K562 (cell line): ENCODE data around the gene SYVN1. TPM values are rescaled to one million over a fixed set of nuclear protein-coding genes. Genes with fewer than 3 reads are reported as not detected.

Source experiments
- EGR1 ChIP-seq: fragments of 450-650 bp; conservative IDR thresholded peaks from 2 replicates; pipeline ENCODE4 v1.6.1; 2017; ENCODE audit warnings: mild to moderate bottlenecking
- FOXJ2 ChIP-seq: fragments of 200-800 bp; sonication (Bioruptor generic); IDR thresholded peaks from 2 replicates; pipeline ENCODE4 v1.6.1; 2016; ENCODE audit warnings: missing genetic modification characterization, missing compliant biosample characterization
- FOXJ3 ChIP-seq: sonication (generic); formaldehyde crosslinking; IDR thresholded peaks from 2 replicates; pipeline ENCODE4 v1.4.0; 2020; ENCODE audit warnings: mild to moderate bottlenecking, missing genetic modification reagents
- HDAC8 ChIP-seq: fragments of 450-650 bp; IDR thresholded peaks from 2 replicates; pipeline ENCODE4 v1.6.1; 2016; ENCODE audit warnings: mild to moderate bottlenecking, missing genetic modification characterization, moderate library complexity, missing compliant biosample characterization
- HSF4 ChIP-seq: fragments of 250-450 bp; sonication (Bioruptor Pico); IDR thresholded peaks from 2 replicates; pipeline ENCODE4 v2.1.2; 2022; ENCODE audit warnings: mild to moderate bottlenecking, moderate library complexity, borderline replicate concordance
- JUN ChIP-seq, 2 experiments: sonication (generic) in 1 of 2; formaldehyde crosslinking in 1 of 2; IDR thresholded peaks; 2 replicates each; pipeline versions ENCODE4 v1.6.1 to v1.8.0; 2012 to 2022; ENCODE audit warnings: borderline replicate concordance in 2 of 2, mild to moderate bottlenecking in 2 of 2, improper control_type of control experiment in 1 of 2, low read depth in 1 of 2, low read length in 1 of 2, missing genetic modification reagents in 1 of 2
- MCM5 ChIP-seq: fragments of 450-650 bp; IDR thresholded peaks from 2 replicates; pipeline ENCODE4 v1.6.1; 2016; ENCODE audit warnings: low read depth
- NCOA2 ChIP-seq, 2 experiments: fragments of 450-650 bp; IDR thresholded peaks; 2 replicates each; pipeline ENCODE4 v1.6.1; 2018; ENCODE audit warnings: mild to moderate bottlenecking in 2 of 2, moderate library complexity in 1 of 2; ENCODE audit not compliant: partially characterized antibody in 2 of 2
- NCOR1 ChIP-seq: fragments of 450-650 bp; IDR thresholded peaks from 2 replicates; pipeline ENCODE4 v1.6.1; 2016; ENCODE audit warnings: mild to moderate bottlenecking, moderate library complexity
- POLR2H ChIP-seq: IDR thresholded peaks from 2 replicates; pipeline ENCODE4 v1.6.1; 2016; ENCODE audit warnings: missing genetic modification characterization, low read depth, mild to moderate bottlenecking, control low read depth, missing compliant biosample characterization, moderate library complexity
- POLR3A ChIP-seq: IDR thresholded peaks from 2 replicates; pipeline ENCODE4 v1.6.1; 2011; ENCODE audit warnings: borderline replicate concordance, mild to moderate bottlenecking, moderate library complexity; ENCODE audit not compliant: insufficient read length, insufficient read depth; ENCODE audit errors: extremely low read depth
- PYGO2 ChIP-seq: fragments of 450-650 bp; IDR thresholded peaks from 2 replicates; pipeline ENCODE4 v1.6.1; 2016; ENCODE audit warnings: mild to moderate bottlenecking, missing genetic modification characterization, moderate library complexity, missing compliant biosample characterization
- SREBF2 ChIP-seq: sonication (generic); formaldehyde crosslinking; IDR thresholded peaks from 2 replicates; pipeline ENCODE4 v1.4.0; 2020; ENCODE audit warnings: mild to moderate bottlenecking, missing genetic modification reagents
- ZKSCAN8 ChIP-seq: fragments of 200-800 bp; sonication (Bioruptor generic); IDR thresholded peaks from 2 replicates; pipeline ENCODE4 v1.6.1; 2016; ENCODE audit warnings: missing genetic modification characterization, missing compliant biosample characterization
- polyA plus RNA-seq, 8 experiments: library from polyadenylated mRNA; depleted of rRNA in 4 of 8; stranded (reverse) in 5 of 8; unstranded in 3 of 8; fragments of >200 nt; fragmentation: Nextera tagmentation in 2 of 8; fragmentation: Illumina TruSeq in 1 of 8; extraction: Ambion mirVana in 2 of 8; extraction: Trizol in 1 of 8; gene quantifications; 2 replicates each; pipeline versions ENCODE4 v1.2.1 to v1.2.3, GENCODE V29; 2011 to 2014; ENCODE audit warnings: inconsistent platforms in 1 of 8, missing spikeins in 1 of 8
- total RNA-seq, 7 experiments: library from RNA; depleted of rRNA in 6 of 7; stranded (reverse); fragments of >200 nt in 6 of 7; fragmentation: Illumina TruSeq in 2 of 7; extraction: Trizol in 2 of 7; gene quantifications; 2 replicates each; pipeline versions ENCODE4 v1.2.1 to v1.2.3, GENCODE V29; 2011 to 2021; ENCODE audit warnings: low replicate concordance in 1 of 7
- TF ChIP-seq, protein P1 (sequence below): sonication (generic); formaldehyde crosslinking; IDR thresholded peaks from 2 replicates; pipeline ENCODE4 v1.8.0; 2022; ENCODE audit warnings: missing genetic modification reagents, mild to moderate bottlenecking, moderate library complexity, borderline replicate concordance
- TF ChIP-seq, protein P2 (sequence below): sonication (generic); formaldehyde crosslinking; IDR thresholded peaks from 2 replicates; pipeline ENCODE4 v1.8.0; 2022; ENCODE audit warnings: mild to moderate bottlenecking, missing genetic modification reagents
- TF ChIP-seq, protein P3 (sequence below): fragments of 150-350 bp; conservative IDR thresholded peaks from 2 replicates; pipeline ENCODE4 v1.6.1; 2014; ENCODE audit warnings: low read length
- TF ChIP-seq, protein P4 (sequence below): fragments of 450-650 bp; IDR thresholded peaks from 2 replicates; pipeline ENCODE4 v1.6.1; 2017; ENCODE audit warnings: antibody characterized with exemption
- TF ChIP-seq, protein P5 (sequence below): fragments of 250-450 bp; sonication (Bioruptor Pico); IDR thresholded peaks from 2 replicates; pipeline ENCODE4 v1.8.0; 2022; ENCODE audit warnings: inconsistent platforms, mild to moderate bottlenecking, moderate library complexity, borderline replicate concordance

The SYVN1 gene
- total and polyA plus RNA-seq, 9 of the 15 experiments (the other 6 are each of a cell fraction or from before 2014, with no cell fraction given): 0.41 to 47.4 (median 9.9) TPM

DNA sequence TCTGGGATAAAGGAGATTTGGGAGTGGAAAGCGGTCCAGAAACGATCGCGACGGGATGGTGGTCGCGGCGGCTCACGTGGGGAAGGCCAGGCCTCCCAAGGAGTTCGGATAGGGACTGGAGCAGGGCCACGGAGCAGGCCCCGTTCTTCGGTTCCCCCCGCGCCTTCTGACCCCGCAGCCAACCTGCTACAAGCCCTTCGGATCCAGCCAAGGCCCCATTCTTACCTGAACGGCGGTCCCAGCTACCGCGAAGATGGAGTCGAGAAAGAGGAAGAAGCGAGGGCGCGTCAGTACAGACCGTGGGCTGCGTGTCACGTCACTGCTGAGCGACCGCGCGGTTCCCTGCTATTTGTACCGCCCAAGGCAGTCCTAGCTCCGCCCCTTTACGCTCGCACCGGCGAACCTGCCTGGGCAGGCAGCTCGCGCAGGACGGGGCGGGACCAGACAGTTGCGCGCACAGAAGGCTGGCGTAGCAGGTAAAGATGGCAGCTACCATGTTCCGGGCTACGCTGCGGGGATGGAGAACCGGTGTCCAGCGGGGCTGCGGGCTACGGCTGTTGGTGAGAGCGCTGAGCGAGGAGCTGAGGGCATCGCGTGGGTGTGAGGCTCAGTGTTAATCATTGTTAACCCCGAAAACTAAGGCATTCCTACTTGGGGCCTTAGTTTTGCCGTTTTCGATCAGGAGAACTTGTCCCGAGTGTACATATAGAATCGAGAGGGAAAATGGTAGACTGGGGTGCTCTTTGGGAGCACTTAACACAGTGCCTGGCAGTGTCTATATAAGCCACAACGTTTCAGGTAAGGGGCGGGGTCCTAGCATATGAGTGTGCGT is 12.2 kb downstream of the SYVN1 start, which contains the start of the genes FAU and MRPL49 (continued):
- TF ChIP-seq PYGO2: no peak
- TF ChIP-seq JUN (IDR thresholded peaks at IDR 0.05; ENCODE audit: borderline replicate concordance, low read depth, low read length): peak; percentile 53; the same call in 1 of the 2 replicates
- no peak for TF ChIP-seq JUN (CRISPR knock-in tag; IDR thresholded peaks at IDR 0.05; ENCODE audit: borderline replicate concordance)
- no peak for TF ChIP-seq MCM5
- no peak for TF ChIP-seq POLR3A
- TF ChIP-seq EGR1: peak; percentile 66
- TF ChIP-seq, protein P1, sequence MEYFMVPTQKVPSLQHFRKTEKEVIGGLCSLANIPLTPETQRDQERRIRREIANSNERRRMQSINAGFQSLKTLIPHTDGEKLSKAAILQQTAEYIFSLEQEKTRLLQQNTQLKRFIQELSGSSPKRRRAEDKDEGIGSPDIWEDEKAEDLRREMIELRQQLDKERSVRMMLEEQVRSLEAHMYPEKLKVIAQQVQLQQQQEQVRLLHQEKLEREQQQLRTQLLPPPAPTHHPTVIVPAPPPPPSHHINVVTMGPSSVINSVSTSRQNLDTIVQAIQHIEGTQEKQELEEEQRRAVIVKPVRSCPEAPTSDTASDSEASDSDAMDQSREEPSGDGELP: peak; percentile 84
- no peak for TF ChIP-seq ZKSCAN8 (CRISPR knock-in tag)
- no peak for TF ChIP-seq FOXJ3
- TF ChIP-seq FOXJ2 (tag): no peak
- TF ChIP-seq, protein P2, sequence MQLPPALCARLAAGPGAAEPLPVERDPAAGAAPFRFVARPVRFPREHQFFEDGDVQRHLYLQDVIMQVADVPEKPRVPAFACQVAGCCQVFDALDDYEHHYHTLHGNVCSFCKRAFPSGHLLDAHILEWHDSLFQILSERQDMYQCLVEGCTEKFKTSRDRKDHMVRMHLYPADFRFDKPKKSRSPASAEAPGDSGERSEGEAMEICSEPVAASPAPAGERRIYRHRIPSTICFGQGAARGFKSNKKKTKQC (CRISPR knock-in tag): 0 out of 2 replicates have a peak, but pooled peaks have one; percentile 19
- TF ChIP-seq, protein P3, sequence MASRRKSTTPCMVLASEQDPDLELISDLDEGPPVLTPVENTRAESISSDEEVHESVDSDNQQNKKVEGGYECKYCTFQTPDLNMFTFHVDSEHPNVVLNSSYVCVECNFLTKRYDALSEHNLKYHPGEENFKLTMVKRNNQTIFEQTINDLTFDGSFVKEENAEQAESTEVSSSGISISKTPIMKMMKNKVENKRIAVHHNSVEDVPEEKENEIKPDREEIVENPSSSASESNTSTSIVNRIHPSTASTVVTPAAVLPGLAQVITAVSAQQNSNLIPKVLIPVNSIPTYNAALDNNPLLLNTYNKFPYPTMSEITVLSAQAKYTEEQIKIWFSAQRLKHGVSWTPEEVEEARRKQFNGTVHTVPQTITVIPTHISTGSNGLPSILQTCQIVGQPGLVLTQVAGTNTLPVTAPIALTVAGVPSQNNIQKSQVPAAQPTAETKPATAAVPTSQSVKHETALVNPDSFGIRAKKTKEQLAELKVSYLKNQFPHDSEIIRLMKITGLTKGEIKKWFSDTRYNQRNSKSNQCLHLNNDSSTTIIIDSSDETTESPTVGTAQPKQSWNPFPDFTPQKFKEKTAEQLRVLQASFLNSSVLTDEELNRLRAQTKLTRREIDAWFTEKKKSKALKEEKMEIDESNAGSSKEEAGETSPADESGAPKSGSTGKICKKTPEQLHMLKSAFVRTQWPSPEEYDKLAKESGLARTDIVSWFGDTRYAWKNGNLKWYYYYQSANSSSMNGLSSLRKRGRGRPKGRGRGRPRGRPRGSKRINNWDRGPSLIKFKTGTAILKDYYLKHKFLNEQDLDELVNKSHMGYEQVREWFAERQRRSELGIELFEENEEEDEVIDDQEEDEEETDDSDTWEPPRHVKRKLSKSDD: no peak
- TF ChIP-seq SREBF2 (CRISPR knock-in tag): no peak
- TF ChIP-seq, protein P4, sequence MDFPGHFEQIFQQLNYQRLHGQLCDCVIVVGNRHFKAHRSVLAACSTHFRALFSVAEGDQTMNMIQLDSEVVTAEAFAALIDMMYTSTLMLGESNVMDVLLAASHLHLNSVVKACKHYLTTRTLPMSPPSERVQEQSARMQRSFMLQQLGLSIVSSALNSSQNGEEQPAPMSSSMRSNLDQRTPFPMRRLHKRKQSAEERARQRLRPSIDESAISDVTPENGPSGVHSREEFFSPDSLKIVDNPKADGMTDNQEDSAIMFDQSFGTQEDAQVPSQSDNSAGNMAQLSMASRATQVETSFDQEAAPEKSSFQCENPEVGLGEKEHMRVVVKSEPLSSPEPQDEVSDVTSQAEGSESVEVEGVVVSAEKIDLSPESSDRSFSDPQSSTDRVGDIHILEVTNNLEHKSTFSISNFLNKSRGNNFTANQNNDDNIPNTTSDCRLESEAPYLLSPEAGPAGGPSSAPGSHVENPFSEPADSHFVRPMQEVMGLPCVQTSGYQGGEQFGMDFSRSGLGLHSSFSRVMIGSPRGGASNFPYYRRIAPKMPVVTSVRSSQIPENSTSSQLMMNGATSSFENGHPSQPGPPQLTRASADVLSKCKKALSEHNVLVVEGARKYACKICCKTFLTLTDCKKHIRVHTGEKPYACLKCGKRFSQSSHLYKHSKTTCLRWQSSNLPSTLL: no peak
- TF ChIP-seq, protein P5, sequence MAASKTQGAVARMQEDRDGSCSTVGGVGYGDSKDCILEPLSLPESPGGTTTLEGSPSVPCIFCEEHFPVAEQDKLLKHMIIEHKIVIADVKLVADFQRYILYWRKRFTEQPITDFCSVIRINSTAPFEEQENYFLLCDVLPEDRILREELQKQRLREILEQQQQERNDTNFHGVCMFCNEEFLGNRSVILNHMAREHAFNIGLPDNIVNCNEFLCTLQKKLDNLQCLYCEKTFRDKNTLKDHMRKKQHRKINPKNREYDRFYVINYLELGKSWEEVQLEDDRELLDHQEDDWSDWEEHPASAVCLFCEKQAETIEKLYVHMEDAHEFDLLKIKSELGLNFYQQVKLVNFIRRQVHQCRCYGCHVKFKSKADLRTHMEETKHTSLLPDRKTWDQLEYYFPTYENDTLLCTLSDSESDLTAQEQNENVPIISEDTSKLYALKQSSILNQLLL (CRISPR knock-in tag): no peak
- peak; percentile 95 for TF ChIP-seq POLR2H
- TF ChIP-seq HDAC8: no peak
- TF ChIP-seq NCOA2 (IDR thresholded peaks at IDR 0.05; ENCODE audit: partially characterized antibody in 2 of 2): no peak
- TF ChIP-seq NCOR1: no peak
- no peak for TF ChIP-seq HSF4 (CRISPR knock-in tag)
